OCI-LY3 (cell line): ENCODE measurements around the gene BNIP2.

Experiments
- CTCF ChIP-seq: fragments of 200-600, 300-600 bp; sonication (generic); IDR thresholded peaks from 2 replicates; pipeline ENCODE4 v1.5.1; 2014; ENCODE audit warnings: antibody characterized with exemption, low read length, low read depth
- EZH2phosphoT487 ChIP-seq: fragments of 200-600 bp; shearing (Covaris generic); IDR thresholded peaks from 2 replicates; pipeline ENCODE4 v1.6.1; 2018; ENCODE audit warnings: antibody characterized with exemption, mixed run types, low read depth

DNA sequence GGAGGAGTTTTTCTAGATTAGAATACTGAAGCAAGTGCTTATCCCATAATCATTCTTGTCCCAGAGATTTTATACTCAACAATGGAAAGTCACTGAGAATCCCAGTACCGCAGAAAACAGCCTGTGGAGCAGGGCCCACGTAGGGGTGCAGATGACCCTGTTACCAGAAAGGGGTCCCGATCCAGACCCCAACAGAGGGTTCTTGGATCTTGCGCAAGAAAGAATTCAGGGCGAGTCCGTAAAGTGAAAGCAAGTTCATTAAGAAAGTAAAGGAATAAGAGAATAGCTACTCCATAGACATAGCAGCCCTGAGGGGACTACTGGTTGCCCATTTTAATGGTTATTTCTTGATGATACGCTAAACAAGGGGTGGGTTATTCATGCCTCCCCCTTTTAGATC, 75.0 kb downstream of the BNIP2 start:
- TF ChIP-seq CTCF: no peak
- no peak for TF ChIP-seq EZH2phosphoT487
